ENCODE results near the gene SPAG6. TPM values are rescaled to one million over a fixed set of nuclear protein-coding genes. Genes with fewer than 3 reads are reported as not detected.

Gene SPAG6
- total and polyA plus RNA-seq, 12 donors, result 0.01 TPM; not detected in 11

DNA sequence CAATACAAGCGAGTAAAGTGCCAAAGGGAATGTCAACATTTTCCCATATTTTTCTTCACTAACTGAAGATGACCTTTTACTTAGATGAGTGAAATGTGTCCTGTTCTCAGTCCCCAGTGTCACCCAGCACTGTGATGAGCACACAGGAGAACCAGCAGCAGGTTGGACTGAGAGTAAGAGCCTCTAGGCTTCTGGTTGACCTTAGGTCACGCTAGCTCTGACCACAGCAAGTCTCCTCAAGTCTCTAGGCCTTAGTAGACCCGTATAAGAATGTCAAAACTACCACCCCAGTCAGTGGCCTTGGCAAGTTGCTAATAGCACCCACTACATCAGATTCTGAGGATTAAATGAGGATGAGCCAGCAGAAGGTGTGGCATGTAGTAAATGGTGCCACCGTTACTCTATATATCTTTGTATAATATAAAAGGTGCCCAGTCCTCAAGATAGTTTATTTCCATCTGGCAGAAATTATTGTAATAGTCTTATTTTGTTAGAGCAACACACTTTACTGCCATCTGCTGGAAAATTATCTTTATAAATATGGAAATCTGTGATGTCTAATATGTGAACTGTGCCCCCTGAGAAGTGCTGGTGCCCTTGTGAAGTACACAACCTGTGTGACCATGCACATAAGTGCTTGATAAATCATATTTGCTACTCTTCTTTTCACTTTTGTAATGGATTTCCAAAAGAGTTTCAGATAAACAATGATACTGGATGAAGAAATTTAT lies 75.7 kb downstream of the SPAG6 start:
- peaks cover 0 to 5% (median 0%) of the 10 kb centered on the region in 9 donors for H3K4me1 ChIP-seq
- DNase-seq (no peak), ATAC-seq (no peak)
- no peak overlapping the region for H3K4me3 ChIP-seq
- no peaks in the 10 kb centered on the region for H3K9me3 ChIP-seq
- intact Hi-C loops (cut with DNase I), result no loop called here
- no peaks in the 10 kb centered on the region for H3K27me3 ChIP-seq
- WGBS, 2 donors, result 89 to 94% methylated on average over 4 of the region's 4 CpGs
- no peaks in the 10 kb centered on the region for H3K36me3 ChIP-seq
- no peak overlapping the region for H3K27ac ChIP-seq
- TF ChIP-seq, protein P1, sequence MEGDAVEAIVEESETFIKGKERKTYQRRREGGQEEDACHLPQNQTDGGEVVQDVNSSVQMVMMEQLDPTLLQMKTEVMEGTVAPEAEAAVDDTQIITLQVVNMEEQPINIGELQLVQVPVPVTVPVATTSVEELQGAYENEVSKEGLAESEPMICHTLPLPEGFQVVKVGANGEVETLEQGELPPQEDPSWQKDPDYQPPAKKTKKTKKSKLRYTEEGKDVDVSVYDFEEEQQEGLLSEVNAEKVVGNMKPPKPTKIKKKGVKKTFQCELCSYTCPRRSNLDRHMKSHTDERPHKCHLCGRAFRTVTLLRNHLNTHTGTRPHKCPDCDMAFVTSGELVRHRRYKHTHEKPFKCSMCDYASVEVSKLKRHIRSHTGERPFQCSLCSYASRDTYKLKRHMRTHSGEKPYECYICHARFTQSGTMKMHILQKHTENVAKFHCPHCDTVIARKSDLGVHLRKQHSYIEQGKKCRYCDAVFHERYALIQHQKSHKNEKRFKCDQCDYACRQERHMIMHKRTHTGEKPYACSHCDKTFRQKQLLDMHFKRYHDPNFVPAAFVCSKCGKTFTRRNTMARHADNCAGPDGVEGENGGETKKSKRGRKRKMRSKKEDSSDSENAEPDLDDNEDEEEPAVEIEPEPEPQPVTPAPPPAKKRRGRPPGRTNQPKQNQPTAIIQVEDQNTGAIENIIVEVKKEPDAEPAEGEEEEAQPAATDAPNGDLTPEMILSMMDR (IDR thresholded peaks at IDR 0.05), result peak in 6 of 9 donors; percentile 11 to 39 (median 34)

GRCh38 chr10:22426653-22427052 lies 81.4 kb downstream of the SPAG6 start:
- TF ChIP-seq, protein P1 (IDR thresholded peaks at IDR 0.05), result no peak
- WGBS, 2 donors, result 93 to 94% methylated on average over 5 of the region's 5 CpGs
- intact Hi-C loops (cut with DNase I), result no loop called here
- Histone ChIP-seq H3K27ac (no peak overlapping the region), H3K4me3 (no peak overlapping the region), H3K36me3 (no peaks in the 10 kb centered on the region), H3K27me3 (peaks cover 0 to 16% (median 0%) of the 10 kb centered on the region in 7 donors), H3K4me1 (peaks cover 0 to 31% (median 9%) of the 10 kb centered on the region in 9 donors), H3K9me3 (no peaks in the 10 kb centered on the region)
- DNase-seq (no peak), ATAC-seq (no peak)

DNA sequence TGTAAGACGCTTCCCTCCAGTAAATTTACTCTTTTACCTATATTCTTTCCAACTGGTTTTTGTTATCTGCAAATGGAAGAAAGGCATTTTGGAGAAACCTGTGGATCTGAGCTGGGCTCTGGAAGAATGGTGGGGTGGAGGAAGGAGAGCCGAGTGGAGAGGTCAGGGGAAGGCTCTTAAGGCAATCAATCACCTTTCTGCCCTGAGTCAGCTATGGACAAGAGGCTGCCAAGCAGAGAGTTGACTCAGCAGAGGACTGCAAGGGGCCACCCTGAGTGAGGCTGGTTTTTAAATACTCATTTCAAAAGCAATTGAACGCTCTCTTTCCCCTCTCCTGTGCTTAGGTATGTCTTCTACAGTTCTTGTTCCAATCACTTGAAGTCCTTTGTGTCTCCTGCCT lies 81.8 kb downstream of the SPAG6 start:
- TF ChIP-seq, protein P1 (IDR thresholded peaks at IDR 0.05), result no peak
- no peaks in the 10 kb centered on the region for H3K36me3 ChIP-seq
- H3K4me3 ChIP-seq, result no peak overlapping the region
- peaks cover 0 to 31% (median 9%) of the 10 kb centered on the region in 9 donors for H3K4me1 ChIP-seq
- DNase-seq (no peak), ATAC-seq (peak in 1 of 8 donors; percentile 41)
- 74 to 86% methylated on average over 3 of the region's 3 CpGs for WGBS, 2 donors
- H3K27me3 ChIP-seq, result peaks cover 0 to 17% (median 0%) of the 10 kb centered on the region in 7 donors
- H3K9me3 ChIP-seq, result no peaks in the 10 kb centered on the region
- intact Hi-C loops (cut with DNase I), result no loop called here
- no peak overlapping the region for H3K27ac ChIP-seq

GRCh38 chr10:22427890-22428571 lies 82.7 kb downstream of the SPAG6 start:
- TF ChIP-seq, protein P1 (IDR thresholded peaks at IDR 0.05), result no peak
- DNase-seq (no peak), ATAC-seq (peak in 3 of 8 donors; percentile 42 to 48 (median 44))
- Histone ChIP-seq H3K27ac (no peak overlapping the region), H3K9me3 (no peaks in the 10 kb centered on the region), H3K4me1 (peaks cover 0 to 31% (median 9%) of the 10 kb centered on the region in 9 donors), H3K4me3 (no peak overlapping the region), H3K27me3 (peaks cover 0 to 17% (median 0%) of the 10 kb centered on the region in 7 donors), H3K36me3 (no peaks in the 10 kb centered on the region)
- intact Hi-C loops (cut with DNase I), result loop anchor here in 1 of 10 donors (2.0 kb wide), 1 partner anchor 103 kb away; no protein-coding TSS in a partner anchor
- 19 to 20% methylated on average over 6 of the region's 6 CpGs for WGBS, 2 donors
